HG02623 (cell line): Measurements from ENCODE around the gene HMOX2.

Experiments used
- ATAC-seq: cut with Tn5 transposase; IDR thresholded peaks from one replicate; pipeline ENCODE4 v1.9.1; 2021; ENCODE audit warnings: moderate library complexity; ENCODE audit not compliant: unreplicated experiment

The HMOX2 gene

GRCh38 chr16:4500272-4500671, 24.1 kb downstream of the HMOX2 start:
- ATAC-seq = no peak

GRCh38 chr16:4501071-4501478, 24.9 kb downstream of the HMOX2 start:
- ATAC-seq = no peak

GRCh38 chr16:4505356-4506147, 29.4 kb downstream of the HMOX2 start:
- peak; percentile 63 for ATAC-seq

- ATAC-seq = no peak
Observed at GRCh38 chr16:4506450-4506849, 30.3 kb downstream of the HMOX2 start.

- no peak for ATAC-seq
Observed at GRCh38 chr16:4507588-4508345, 31.6 kb downstream of the HMOX2 start.

- no peak for ATAC-seq
Observed at GRCh38 chr16:4508806-4509205, 32.6 kb downstream of the HMOX2 start.

- ATAC-seq = no peak
Observed at GRCh38 chr16:4509420-4509819, 33.2 kb downstream of the HMOX2 start.

GRCh38 chr16:4510131-4510530, 33.9 kb downstream of the HMOX2 start:
- ATAC-seq = no peak

GRCh38 chr16:4510747-4511426, 34.7 kb downstream of the HMOX2 start:
- no peak for ATAC-seq

GRCh38 chr16:4511441-4512082, 35.4 kb downstream of the HMOX2 start:
- ATAC-seq = no peak

GRCh38 chr16:4512473-4512872, 36.3 kb downstream of the HMOX2 start:
- ATAC-seq = no peak

- no peak for ATAC-seq
Observed at GRCh38 chr16:4513086-4513860, 37.1 kb downstream of the HMOX2 start.

GRCh38 chr16:4513881-4514280, 37.7 kb downstream of the HMOX2 start:
- no peak for ATAC-seq

GRCh38 chr16:4514606-4515005, 38.4 kb downstream of the HMOX2 start:
- no peak for ATAC-seq

GRCh38 chr16:4515611-4516233, 39.5 kb downstream of the HMOX2 start:
- no peak for ATAC-seq

GRCh38 chr16:4517812-4518680, 41.8 kb downstream of the HMOX2 start:
- ATAC-seq = no peak

GRCh38 chr16:4519274-4520058, 43.3 kb downstream of the HMOX2 start:
- no peak for ATAC-seq

- ATAC-seq = no peak
Observed at GRCh38 chr16:4520913-4521312, 44.7 kb downstream of the HMOX2 start.
